Adrenal gland (tissue), 5 donors: ENCODE measurements around the gene ZNF688.

Experiments
- POLR2A ChIP-seq, 2 donors: fragments of 450-650 bp; IDR thresholded peaks; one replicate each; pipeline ENCODE4 v1.6.1; 2017; ENCODE audit warnings: antibody characterized with exemption in 2 of 2, mild to moderate bottlenecking in 2 of 2, moderate library complexity in 1 of 2
- TF ChIP-seq, protein P1 (sequence below), 6 experiments: fragments of 450-650 bp in 4 of 6; fragments of 200-600 bp in 2 of 6; sonication (generic) in 1 of 6; IDR thresholded peaks; 1 replicate in 5 of 6; 2 replicates in 1 of 6; pipeline versions ENCODE4 v1.5.1 to v1.8.0; 2016 to 2021; ENCODE audit warnings: antibody characterized with exemption in 6 of 6, mild to moderate bottlenecking in 2 of 6, moderate library complexity in 1 of 6
- donor health status: DM: no; HTN: no; CAD: no.

DNA sequence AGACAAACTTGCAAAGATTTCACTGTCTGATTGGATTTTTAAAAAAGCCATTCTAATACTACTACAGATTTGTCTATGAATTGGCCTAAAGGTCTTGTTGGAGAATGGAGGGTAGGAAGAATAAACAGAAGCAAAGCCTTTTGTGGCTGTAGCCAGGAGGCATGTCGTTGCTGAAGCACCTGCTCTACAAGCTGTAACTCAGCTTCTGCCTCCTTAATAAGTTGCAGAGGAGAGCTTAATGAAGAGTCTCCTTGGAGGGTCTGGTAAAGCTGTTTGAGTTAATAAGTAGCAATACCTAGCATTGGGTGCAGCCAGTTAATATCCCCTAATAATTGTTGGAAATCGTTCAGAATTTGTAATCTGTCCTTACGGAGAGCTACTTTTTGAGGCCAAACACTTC lies 48.7 kb upstream of the ZNF688 start:
- TF ChIP-seq, protein P1, sequence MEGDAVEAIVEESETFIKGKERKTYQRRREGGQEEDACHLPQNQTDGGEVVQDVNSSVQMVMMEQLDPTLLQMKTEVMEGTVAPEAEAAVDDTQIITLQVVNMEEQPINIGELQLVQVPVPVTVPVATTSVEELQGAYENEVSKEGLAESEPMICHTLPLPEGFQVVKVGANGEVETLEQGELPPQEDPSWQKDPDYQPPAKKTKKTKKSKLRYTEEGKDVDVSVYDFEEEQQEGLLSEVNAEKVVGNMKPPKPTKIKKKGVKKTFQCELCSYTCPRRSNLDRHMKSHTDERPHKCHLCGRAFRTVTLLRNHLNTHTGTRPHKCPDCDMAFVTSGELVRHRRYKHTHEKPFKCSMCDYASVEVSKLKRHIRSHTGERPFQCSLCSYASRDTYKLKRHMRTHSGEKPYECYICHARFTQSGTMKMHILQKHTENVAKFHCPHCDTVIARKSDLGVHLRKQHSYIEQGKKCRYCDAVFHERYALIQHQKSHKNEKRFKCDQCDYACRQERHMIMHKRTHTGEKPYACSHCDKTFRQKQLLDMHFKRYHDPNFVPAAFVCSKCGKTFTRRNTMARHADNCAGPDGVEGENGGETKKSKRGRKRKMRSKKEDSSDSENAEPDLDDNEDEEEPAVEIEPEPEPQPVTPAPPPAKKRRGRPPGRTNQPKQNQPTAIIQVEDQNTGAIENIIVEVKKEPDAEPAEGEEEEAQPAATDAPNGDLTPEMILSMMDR (IDR thresholded peaks at IDR 0.05) = no peak
- no peak for TF ChIP-seq POLR2A (IDR thresholded peaks at IDR 0.05)
